ENCODE measurements around the gene LRRC1. TPM values are rescaled to one million over a fixed set of nuclear protein-coding genes. Genes with fewer than 3 reads are reported as not detected.

LRRC1 gene
- polyA plus RNA-seq, 1 donor (not counting 4 experiments of a cell fraction or from before 2014, with no cell fraction given): 19.7 TPM

GRCh38 chr6:53767941-53768340 is 26.9 kb upstream of the LRRC1 start:
- dilution Hi-C loops (cut with MboI; ENCODE audit: extremely low pct_ligation_motif_present, low sequenced_read_pairs): no loop called here
- Histone ChIP-seq H3K4me2 (ENCODE audit: control insufficient read depth, extremely low read depth, insufficient read depth, low read depth, low read length) (no peak overlapping the region), H3K27me3 (ENCODE audit: control insufficient read depth, extremely low read depth, insufficient read depth, low read length) (no peaks in the 10 kb centered on the region), H3K9me1 (ENCODE audit: control insufficient read depth, extremely low read depth, insufficient read depth, low read length) (no peaks in the 10 kb centered on the region), H3K9ac (ENCODE audit: control insufficient read depth, extremely low read depth, insufficient read depth, low read length) (no peak overlapping the region), H3K79me2 (ENCODE audit: control insufficient read depth, insufficient read depth, low read length) (no peaks in the 10 kb centered on the region), H3K27ac (ENCODE audit: control insufficient read depth, insufficient read depth, low read length) (no peak overlapping the region), H4K20me1 (ENCODE audit: control insufficient read depth, extremely low read depth, insufficient read depth, low read length) (no peaks in the 10 kb centered on the region), H3K4me1 (ENCODE audit: control insufficient read depth, extremely low read depth, insufficient read depth, low read length) (peaks cover 31% of the 10 kb centered on the region), H3K36me3 (ENCODE audit: control insufficient read depth in 2 of 2, extremely low read depth in 1 of 2, insufficient read depth in 2 of 2, low read length in 2 of 2) (no peaks in the 10 kb centered on the region), H3K4me3 (ENCODE audit: control insufficient read depth in 2 of 3, extremely low read depth in 1 of 3, insufficient read depth in 2 of 3, low read depth in 1 of 3, low read length in 3 of 3) (no peak overlapping the region), H2AFZ (ENCODE audit: control insufficient read depth, low read length) (no peak overlapping the region), H3K9me3 (ENCODE audit: control insufficient read depth, low read depth, low read length) (no peaks in the 10 kb centered on the region)
- no peak for FAIRE-seq
- TF ChIP-seq, protein P1, sequence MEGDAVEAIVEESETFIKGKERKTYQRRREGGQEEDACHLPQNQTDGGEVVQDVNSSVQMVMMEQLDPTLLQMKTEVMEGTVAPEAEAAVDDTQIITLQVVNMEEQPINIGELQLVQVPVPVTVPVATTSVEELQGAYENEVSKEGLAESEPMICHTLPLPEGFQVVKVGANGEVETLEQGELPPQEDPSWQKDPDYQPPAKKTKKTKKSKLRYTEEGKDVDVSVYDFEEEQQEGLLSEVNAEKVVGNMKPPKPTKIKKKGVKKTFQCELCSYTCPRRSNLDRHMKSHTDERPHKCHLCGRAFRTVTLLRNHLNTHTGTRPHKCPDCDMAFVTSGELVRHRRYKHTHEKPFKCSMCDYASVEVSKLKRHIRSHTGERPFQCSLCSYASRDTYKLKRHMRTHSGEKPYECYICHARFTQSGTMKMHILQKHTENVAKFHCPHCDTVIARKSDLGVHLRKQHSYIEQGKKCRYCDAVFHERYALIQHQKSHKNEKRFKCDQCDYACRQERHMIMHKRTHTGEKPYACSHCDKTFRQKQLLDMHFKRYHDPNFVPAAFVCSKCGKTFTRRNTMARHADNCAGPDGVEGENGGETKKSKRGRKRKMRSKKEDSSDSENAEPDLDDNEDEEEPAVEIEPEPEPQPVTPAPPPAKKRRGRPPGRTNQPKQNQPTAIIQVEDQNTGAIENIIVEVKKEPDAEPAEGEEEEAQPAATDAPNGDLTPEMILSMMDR (optimal IDR thresholded peaks at IDR 0.05 in 1 of 3, IDR thresholded peaks at IDR 0.05 in 1 of 3, conservative IDR thresholded peaks at IDR 0.05 in 1 of 3; ENCODE audit: extremely low read depth in 1 of 3, insufficient read depth in 2 of 3, low read length in 3 of 3): no peak
- TF ChIP-seq EZH2 (IDR thresholded peaks at IDR 0.05; ENCODE audit: low read length): no peak
- DNase-seq (ENCODE audit: low read depth, low spot score): no peak

DNA sequence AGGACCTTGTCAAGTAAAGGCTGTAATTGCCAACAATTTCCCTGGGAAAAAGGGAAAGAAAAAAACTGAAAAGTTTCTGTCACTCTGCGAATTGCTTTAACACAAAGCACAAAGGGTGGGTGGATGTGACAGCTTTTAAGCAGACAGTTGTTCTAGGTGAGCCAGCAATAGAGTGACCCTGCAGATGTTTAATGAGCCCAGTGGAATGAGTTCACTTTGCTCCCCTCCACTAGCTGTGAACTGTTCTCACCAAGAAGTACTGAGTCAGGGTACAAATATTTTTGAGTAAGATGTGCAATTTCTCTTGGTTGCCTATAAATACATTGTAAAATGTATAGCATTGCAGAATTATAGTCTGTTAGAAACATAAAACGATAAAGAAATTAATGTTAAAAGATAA is 26.2 kb upstream of the LRRC1 start:
- no peak overlapping the region for H3K27ac ChIP-seq (ENCODE audit: control insufficient read depth, insufficient read depth, low read length)
- TF ChIP-seq EZH2 (IDR thresholded peaks at IDR 0.05; ENCODE audit: low read length): no peak
- TF ChIP-seq, protein P1 (optimal IDR thresholded peaks at IDR 0.05 in 1 of 3, IDR thresholded peaks at IDR 0.05 in 1 of 3, conservative IDR thresholded peaks at IDR 0.05 in 1 of 3; ENCODE audit: extremely low read depth in 1 of 3, insufficient read depth in 2 of 3, low read length in 3 of 3): no peak
- no peaks in the 10 kb centered on the region for H3K9me3 ChIP-seq (ENCODE audit: control insufficient read depth, low read depth, low read length)
- H3K36me3 ChIP-seq (ENCODE audit: control insufficient read depth in 2 of 2, extremely low read depth in 1 of 2, insufficient read depth in 2 of 2, low read length in 2 of 2): no peaks in the 10 kb centered on the region
- H3K27me3 ChIP-seq (ENCODE audit: control insufficient read depth, extremely low read depth, insufficient read depth, low read length): no peaks in the 10 kb centered on the region
- no peak for DNase-seq (ENCODE audit: low read depth, low spot score)
- no peak overlapping the region for H2AFZ ChIP-seq (ENCODE audit: control insufficient read depth, low read length)
- no peaks in the 10 kb centered on the region for H3K9me1 ChIP-seq (ENCODE audit: control insufficient read depth, extremely low read depth, insufficient read depth, low read length)
- no peak overlapping the region for H3K4me3 ChIP-seq (ENCODE audit: control insufficient read depth in 2 of 3, extremely low read depth in 1 of 3, insufficient read depth in 2 of 3, low read depth in 1 of 3, low read length in 3 of 3)
- dilution Hi-C loops (cut with MboI; ENCODE audit: extremely low pct_ligation_motif_present, low sequenced_read_pairs): no loop called here
- no peaks in the 10 kb centered on the region for H3K79me2 ChIP-seq (ENCODE audit: control insufficient read depth, insufficient read depth, low read length)
- H3K9ac ChIP-seq (ENCODE audit: control insufficient read depth, extremely low read depth, insufficient read depth, low read length): no peak overlapping the region
- no peaks in the 10 kb centered on the region for H4K20me1 ChIP-seq (ENCODE audit: control insufficient read depth, extremely low read depth, insufficient read depth, low read length)
- peaks cover 31% of the 10 kb centered on the region for H3K4me1 ChIP-seq (ENCODE audit: control insufficient read depth, extremely low read depth, insufficient read depth, low read length)
- no peak overlapping the region for H3K4me2 ChIP-seq (ENCODE audit: control insufficient read depth, extremely low read depth, insufficient read depth, low read depth, low read length)
- FAIRE-seq: no peak

Measured in keratinocyte (primary cell).